ENCODE results near the gene MYCBP2.

MYCBP2 gene

DNA sequence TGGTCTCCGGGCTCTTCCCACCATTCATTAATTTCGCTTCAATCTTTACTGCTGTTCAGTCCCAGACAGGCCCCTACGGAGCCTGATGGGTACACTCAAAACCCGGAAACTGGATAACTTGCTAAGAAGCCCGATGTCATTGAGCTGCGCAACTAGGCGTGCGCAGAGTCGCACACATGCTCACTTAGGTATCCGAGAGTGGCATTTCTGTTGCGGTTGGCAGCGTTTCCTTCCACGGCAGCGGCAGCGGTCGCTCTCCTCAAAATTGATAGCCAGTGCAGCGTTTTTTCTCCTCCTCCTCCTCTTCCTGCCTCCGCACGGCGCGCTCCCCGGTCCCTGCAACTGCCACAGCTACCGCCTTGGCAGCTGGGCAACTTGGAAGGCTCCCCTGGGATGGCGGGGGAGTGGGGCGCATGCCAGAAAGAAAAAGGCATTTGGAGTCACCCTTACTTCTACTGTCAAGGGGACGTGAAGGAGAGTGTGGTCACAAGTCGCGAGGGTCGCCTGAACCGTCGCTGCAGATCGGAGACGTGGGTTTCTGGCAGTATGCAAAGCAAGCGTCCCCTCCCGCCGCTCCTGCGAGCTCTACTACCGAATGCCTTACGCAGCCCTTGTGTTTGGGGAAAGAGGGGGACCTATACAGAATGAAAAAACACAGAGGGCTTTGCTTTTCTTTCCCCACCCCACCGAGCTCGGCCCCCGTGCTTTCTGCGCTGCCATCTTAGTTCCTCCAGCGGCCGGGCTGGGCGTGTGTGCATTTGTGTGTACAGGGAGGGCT is 2.4 kb upstream of the MYCBP2 start (continued):
- TF ChIP-seq, protein P1, sequence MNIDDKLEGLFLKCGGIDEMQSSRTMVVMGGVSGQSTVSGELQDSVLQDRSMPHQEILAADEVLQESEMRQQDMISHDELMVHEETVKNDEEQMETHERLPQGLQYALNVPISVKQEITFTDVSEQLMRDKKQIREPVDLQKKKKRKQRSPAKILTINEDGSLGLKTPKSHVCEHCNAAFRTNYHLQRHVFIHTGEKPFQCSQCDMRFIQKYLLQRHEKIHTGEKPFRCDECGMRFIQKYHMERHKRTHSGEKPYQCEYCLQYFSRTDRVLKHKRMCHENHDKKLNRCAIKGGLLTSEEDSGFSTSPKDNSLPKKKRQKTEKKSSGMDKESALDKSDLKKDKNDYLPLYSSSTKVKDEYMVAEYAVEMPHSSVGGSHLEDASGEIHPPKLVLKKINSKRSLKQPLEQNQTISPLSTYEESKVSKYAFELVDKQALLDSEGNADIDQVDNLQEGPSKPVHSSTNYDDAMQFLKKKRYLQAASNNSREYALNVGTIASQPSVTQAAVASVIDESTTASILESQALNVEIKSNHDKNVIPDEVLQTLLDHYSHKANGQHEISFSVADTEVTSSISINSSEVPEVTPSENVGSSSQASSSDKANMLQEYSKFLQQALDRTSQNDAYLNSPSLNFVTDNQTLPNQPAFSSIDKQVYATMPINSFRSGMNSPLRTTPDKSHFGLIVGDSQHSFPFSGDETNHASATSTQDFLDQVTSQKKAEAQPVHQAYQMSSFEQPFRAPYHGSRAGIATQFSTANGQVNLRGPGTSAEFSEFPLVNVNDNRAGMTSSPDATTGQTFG (tag by site-specific recombination; IDR thresholded peaks at IDR 0.05; ENCODE audit: borderline replicate concordance) = no peak
- TF ChIP-seq ZBTB7A (tag by site-specific recombination; IDR thresholded peaks at IDR 0.05; ENCODE audit: low read depth) = no peak
- peak; percentile 36 for TF ChIP-seq SP2 (tag by site-specific recombination; IDR thresholded peaks at IDR 0.05)
- peak; percentile 19 for TF ChIP-seq EGR2 (tag by site-specific recombination; IDR thresholded peaks at IDR 0.05; ENCODE audit: low read depth)
- TF ChIP-seq, protein P2, sequence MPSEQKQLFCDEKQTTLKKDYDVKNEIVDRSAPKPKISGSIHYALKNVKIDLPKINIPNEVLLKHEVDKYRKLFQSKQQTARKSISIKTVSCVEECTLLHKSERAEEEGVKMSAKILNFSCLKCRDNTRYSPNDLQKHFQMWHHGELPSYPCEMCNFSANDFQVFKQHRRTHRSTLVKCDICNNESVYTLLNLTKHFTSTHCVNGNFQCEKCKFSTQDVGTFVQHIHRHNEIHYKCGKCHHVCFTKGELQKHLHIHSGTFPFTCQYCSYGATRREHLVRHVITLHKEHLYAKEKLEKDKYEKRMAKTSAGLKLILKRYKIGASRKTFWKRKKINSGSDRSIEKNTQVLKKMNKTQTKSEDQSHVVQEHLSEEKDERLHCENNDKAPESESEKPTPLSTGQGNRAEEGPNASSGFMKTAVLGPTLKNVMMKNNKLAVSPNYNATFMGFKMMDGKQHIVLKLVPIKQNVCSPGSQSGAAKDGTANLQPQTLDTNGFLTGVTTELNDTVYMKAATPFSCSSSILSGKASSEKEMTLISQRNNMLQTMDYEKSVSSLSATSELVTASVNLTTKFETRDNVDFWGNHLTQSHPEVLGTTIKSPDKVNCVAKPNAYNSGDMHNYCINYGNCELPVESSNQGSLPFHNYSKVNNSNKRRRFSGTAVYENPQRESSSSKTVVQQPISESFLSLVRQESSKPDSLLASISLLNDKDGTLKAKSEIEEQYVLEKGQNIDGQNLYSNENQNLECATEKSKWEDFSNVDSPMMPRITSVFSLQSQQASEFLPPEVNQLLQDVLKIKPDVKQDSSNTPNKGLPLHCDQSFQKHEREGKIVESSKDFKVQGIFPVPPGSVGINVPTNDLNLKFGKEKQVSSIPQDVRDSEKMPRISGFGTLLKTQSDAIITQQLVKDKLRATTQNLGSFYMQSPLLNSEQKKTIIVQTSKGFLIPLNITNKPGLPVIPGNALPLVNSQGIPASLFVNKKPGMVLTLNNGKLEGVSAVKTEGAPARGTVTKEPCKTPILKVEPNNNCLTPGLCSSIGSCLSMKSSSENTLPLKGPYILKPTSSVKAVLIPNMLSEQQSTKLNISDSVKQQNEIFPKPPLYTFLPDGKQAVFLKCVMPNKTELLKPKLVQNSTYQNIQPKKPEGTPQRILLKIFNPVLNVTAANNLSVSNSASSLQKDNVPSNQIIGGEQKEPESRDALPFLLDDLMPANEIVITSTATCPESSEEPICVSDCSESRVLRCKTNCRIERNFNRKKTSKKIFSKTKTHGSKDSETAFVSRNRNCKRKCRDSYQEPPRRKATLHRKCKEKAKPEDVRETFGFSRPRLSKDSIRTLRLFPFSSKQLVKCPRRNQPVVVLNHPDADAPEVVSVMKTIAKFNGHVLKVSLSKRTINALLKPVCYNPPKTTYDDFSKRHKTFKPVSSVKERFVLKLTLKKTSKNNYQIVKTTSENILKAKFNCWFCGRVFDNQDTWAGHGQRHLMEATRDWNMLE (tag by site-specific recombination; conservative IDR thresholded peaks at IDR 0.05; ENCODE audit: low read depth) = no peak
- peak; percentile 55; the same call in 1 of the 2 replicates for TF ChIP-seq ZNF394 (tag by site-specific recombination; IDR thresholded peaks at IDR 0.05; ENCODE audit: borderline replicate concordance)
- TF ChIP-seq SP3 (tag by site-specific recombination; IDR thresholded peaks at IDR 0.05) = peak; percentile 28
- TF ChIP-seq BCL11B (tag by site-specific recombination; IDR thresholded peaks at IDR 0.05; ENCODE audit: low read depth) = no peak
- TF ChIP-seq ZNF121 (tag by site-specific recombination; IDR thresholded peaks at IDR 0.05) = no peak
- no peak for TF ChIP-seq SCRT2 (tag by site-specific recombination; IDR thresholded peaks at IDR 0.05)
- no peak for TF ChIP-seq ZNF473 (tag by site-specific recombination; IDR thresholded peaks at IDR 0.05)
- TF ChIP-seq ZNF239 (tag by site-specific recombination; IDR thresholded peaks at IDR 0.05) = no peak
- TF ChIP-seq PRDM2 (tag by site-specific recombination; IDR thresholded peaks at IDR 0.05; ENCODE audit: borderline replicate concordance) = no peak
- no peak for TF ChIP-seq REPIN1 (tag by site-specific recombination; IDR thresholded peaks at IDR 0.05; ENCODE audit: low read depth)
- no peak for TF ChIP-seq ZNF623 (tag by site-specific recombination; IDR thresholded peaks at IDR 0.05)
- peak; percentile 65; the same call in 1 of the 2 replicates for TF ChIP-seq ZNF501 (tag by site-specific recombination; IDR thresholded peaks at IDR 0.05)
- TF ChIP-seq ZNF670 (tag by site-specific recombination; IDR thresholded peaks at IDR 0.05; ENCODE audit: low read depth) = no peak
- peak; percentile 79 for TF ChIP-seq PRDM10 (tag by site-specific recombination; IDR thresholded peaks at IDR 0.05)
- no peak for TF ChIP-seq SETDB1 (IDR thresholded peaks at IDR 0.05; ENCODE audit: insufficient read length, low read length)

Measured in HEK293 (cell line).